GM12872 (cell line): ENCODE results near the gene AGXT.

Experiments
- TF ChIP-seq, protein P1 (sequence below): IDR thresholded peaks from 3 replicates; pipeline ENCODE4 v1.5.1; 2011; ENCODE audit warnings: low read depth, mild to moderate bottlenecking, low read length, moderate library complexity; ENCODE audit not compliant: insufficient read depth

The AGXT gene

DNA sequence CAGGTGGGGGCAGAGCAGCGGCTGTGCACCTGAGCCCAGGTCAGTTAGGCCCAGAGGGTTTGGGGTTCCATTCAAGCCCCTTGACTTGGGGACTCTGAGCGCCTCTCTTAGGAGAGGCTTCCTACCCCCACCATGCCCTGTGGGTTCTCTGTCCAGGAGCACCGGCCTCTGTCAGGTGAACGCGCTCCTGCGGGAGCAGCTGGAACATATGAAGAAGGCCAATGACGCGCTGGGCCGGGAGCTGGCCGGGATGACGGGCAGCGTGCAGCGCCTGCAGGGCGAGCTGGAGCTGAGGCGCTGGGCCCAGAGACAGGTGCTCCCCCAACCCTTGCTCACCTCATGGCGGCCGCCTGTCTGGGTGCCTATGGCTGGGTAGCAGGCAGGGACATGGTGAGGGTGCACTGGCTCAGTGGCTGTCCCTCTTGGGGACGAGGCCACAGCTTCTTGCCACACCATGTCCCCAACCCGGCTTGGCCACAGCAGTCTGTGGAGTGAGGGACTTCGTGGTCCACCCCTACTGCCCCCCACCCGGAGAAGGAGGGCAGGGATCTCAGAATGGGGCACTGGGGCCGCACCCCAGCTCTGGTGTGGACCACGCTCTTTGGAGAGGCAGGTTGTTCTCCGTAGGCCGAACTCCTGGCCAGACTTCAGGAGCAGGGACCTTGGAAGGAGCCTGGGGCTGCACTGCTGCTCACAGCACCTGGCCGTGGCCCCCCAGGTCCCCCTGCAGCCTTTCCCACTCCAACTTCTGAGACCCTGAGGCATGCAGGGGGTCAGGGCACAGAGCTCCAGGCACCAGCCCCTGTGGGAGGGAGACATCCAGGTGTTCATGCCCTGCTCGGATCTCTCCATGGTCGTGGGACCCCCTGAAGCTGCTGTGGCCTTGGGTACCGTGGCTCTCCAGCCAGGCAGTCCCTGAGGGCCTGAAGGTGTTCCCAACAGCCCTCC, 57.2 kb downstream of the AGXT start:
- TF ChIP-seq, protein P1, sequence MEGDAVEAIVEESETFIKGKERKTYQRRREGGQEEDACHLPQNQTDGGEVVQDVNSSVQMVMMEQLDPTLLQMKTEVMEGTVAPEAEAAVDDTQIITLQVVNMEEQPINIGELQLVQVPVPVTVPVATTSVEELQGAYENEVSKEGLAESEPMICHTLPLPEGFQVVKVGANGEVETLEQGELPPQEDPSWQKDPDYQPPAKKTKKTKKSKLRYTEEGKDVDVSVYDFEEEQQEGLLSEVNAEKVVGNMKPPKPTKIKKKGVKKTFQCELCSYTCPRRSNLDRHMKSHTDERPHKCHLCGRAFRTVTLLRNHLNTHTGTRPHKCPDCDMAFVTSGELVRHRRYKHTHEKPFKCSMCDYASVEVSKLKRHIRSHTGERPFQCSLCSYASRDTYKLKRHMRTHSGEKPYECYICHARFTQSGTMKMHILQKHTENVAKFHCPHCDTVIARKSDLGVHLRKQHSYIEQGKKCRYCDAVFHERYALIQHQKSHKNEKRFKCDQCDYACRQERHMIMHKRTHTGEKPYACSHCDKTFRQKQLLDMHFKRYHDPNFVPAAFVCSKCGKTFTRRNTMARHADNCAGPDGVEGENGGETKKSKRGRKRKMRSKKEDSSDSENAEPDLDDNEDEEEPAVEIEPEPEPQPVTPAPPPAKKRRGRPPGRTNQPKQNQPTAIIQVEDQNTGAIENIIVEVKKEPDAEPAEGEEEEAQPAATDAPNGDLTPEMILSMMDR = no peak

GRCh38 chr2:240926516-240927389, 58.1 kb downstream of the AGXT start:
- TF ChIP-seq, protein P1 = no peak

- TF ChIP-seq, protein P1 = no peak
Measured at GRCh38 chr2:240927390-240927781, 58.8 kb downstream of the AGXT start.

DNA sequence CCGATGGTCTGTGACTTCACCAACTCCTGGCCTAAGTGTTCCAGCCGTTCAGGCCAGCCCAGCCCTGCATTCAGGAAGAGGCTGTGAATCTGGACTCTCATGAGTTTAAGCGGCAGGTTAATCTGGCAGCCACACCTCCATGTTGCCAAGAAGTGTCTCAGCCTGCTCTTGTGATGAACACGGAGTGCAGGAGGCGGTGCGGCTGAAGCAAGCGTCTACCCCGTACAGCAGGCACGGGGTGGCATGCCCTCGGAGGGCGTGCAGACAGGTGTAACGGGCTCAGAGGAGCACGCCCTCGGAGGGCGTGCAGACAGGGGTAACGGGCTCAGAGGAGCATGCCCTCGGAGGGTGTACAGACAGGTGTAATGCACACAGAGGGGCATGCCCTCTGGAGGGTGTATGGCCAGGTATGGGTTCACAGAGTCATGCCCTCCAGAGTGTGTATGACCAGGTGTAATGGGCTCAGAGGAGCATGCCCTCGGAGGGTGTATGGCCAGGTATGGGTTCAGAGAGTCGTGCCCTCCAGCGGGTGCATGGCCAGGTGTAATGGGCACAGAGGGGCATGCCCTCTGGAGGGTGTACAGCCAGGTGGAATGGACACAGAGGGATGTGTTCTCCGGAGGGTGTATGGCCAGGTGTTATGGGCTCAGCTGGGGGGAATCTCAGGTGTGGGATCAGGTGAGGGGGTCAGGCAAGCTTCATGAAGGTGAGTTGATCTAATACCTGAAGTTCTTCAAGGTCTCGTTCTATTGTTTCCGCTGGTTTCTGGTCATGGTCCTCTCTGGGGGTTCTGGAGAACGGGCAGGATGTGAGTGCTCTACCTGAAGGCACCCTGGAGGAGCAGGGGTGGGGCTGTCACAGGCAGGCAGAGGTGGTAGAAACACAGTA, 60.1 kb downstream of the AGXT start:
- TF ChIP-seq, protein P1 = no peak

GRCh38 chr2:240929364-240930095, 60.9 kb downstream of the AGXT start:
- TF ChIP-seq, protein P1 = no peak
